Smooth muscle cell (in vitro differentiated cells): ENCODE data around the gene LGR5. TPM values are rescaled to one million over a fixed set of nuclear protein-coding genes. Genes with fewer than 3 reads are reported as not detected.

ENCODE experiments used
- DNase-seq: peaks from one replicate; lab custom pipeline; 2025; ENCODE audit not compliant: unreplicated experiment; lab: John Stamatoyannopoulos, UW
- H2AFZ ChIP-seq: fragments of 200-600 bp; sonication (generic); 2 replicates; pipeline ENCODE4 v1.6.0; 2016; ENCODE audit warnings: antibody characterized with exemption, low read depth, mild to moderate bottlenecking
- H3F3A ChIP-seq: fragments of 200-600 bp; sonication (generic); 2 replicates; pipeline ENCODE4 v1.6.0; 2017; ENCODE audit warnings: antibody characterized with exemption, low read depth
- H3K27ac ChIP-seq: fragments of 200-600 bp; sonication (generic); 2 replicates; pipeline ENCODE4 v1.5.1; 2016; ENCODE audit warnings: low read depth, mild to moderate bottlenecking
- H3K27me3 ChIP-seq: fragments of 200-600 bp; sonication (generic); 2 replicates; pipeline ENCODE4 v1.6.1; 2016; ENCODE audit warnings: low read depth, mild to moderate bottlenecking
- H3K36me3 ChIP-seq: fragments of 200-600 bp; sonication (generic); 2 replicates; pipeline ENCODE4 v1.5.1; 2016; ENCODE audit warnings: low read depth
- H3K4me1 ChIP-seq: fragments of 200-600 bp; sonication (generic); 2 replicates; pipeline ENCODE4 v1.5.1; 2016; ENCODE audit warnings: low read depth
- H3K4me2 ChIP-seq: fragments of 200-600 bp; sonication (generic); 2 replicates; pipeline ENCODE4 v1.6.0; 2016; ENCODE audit warnings: mild to moderate bottlenecking
- H3K4me3 ChIP-seq: fragments of 200-600 bp; sonication (generic); 2 replicates; pipeline ENCODE4 v1.5.1; 2016; ENCODE audit warnings: mild to moderate bottlenecking
- H3K79me2 ChIP-seq: fragments of 200-600 bp; sonication (generic); 2 replicates; pipeline ENCODE4 v1.6.0; 2016; ENCODE audit warnings: low read depth, mild to moderate bottlenecking
- H3K9ac ChIP-seq: fragments of 200-600 bp; sonication (generic); 2 replicates; pipeline ENCODE4 v1.6.0; 2016; ENCODE audit warnings: low read depth
- H3K9me3 ChIP-seq: fragments of 200-600 bp; sonication (generic); replicated peaks from 2 replicates; pipeline ENCODE4 v1.5.1; 2016; ENCODE audit warnings: low read depth
- H4K20me1 ChIP-seq: fragments of 200-600 bp; sonication (generic); 2 replicates; pipeline ENCODE4 v1.6.0; 2016; ENCODE audit warnings: low read depth
- CTCF ChIP-seq: fragments of 200-600 bp; sonication (generic); IDR thresholded peaks from 2 replicates; pipeline ENCODE4 v1.5.1; 2017; ENCODE audit warnings: borderline replicate concordance, mild to moderate bottlenecking, antibody characterized with exemption; ENCODE audit not compliant: insufficient read depth, poor library complexity, severe bottlenecking
- WGBS: methylation state at CpG from one replicate; pipeline ENCODE4 v1.1.7; 2016; ENCODE audit warnings: low lambda C conversion rate; 5-methylcytosine and 5-hydroxymethylcytosine counted together
- polyA plus RNA-seq: library from polyadenylated mRNA; unstranded; fragments of >200 nt; fragmentation: Nextera tagmentation; extraction: Ambion mirVana; gene quantifications from 2 replicates; pipeline ENCODE4 v1.2.1, GENCODE V29; 2016
- total RNA-seq: library from RNA; depleted of rRNA; stranded (reverse); fragments of >200 nt; gene quantifications from 2 replicates; pipeline ENCODE4 v1.2.3, GENCODE V29; 2014

LGR5 gene
- total and polyA plus RNA-seq, 2 experiments from 2014 or later, result 0.30 to 0.54 TPM

- TF ChIP-seq CTCF, result no peak
- Histone ChIP-seq H3K4me3 (no peak overlapping the region), H3K27ac (no peak overlapping the region), H3K9me3 (no peaks in the 10 kb centered on the region), H3K9ac (no peak overlapping the region), H3K4me1 (no peaks in the 10 kb centered on the region), H3K79me2 (no peaks in the 10 kb centered on the region), H3K4me2 (no peak overlapping the region), H2AFZ (no peak overlapping the region), H3K36me3 (no peaks in the 10 kb centered on the region), H3K27me3 (no peaks in the 10 kb centered on the region), H4K20me1 (peaks cover 7% of the 10 kb centered on the region), H3F3A (peaks cover 5% of the 10 kb centered on the region)
- no peak for DNase-seq
- 90% methylated on average over 10 of the region's 10 CpGs for WGBS
Observed at GRCh38 chr12:71602761-71603577, 163.4 kb downstream of the LGR5 start.

GRCh38 chr12:71605039-71605438 is 165.4 kb downstream of the LGR5 start:
- TF ChIP-seq CTCF, result no peak
- H4K20me1 ChIP-seq, result peaks cover 19% of the 10 kb centered on the region
- no peak overlapping the region for H2AFZ ChIP-seq
- WGBS, result 96% methylated on average over 3 of the region's 3 CpGs
- H3K27ac ChIP-seq, result no peak overlapping the region
- H3F3A ChIP-seq, result peaks cover 5% of the 10 kb centered on the region
- no peak overlapping the region for H3K9ac ChIP-seq
- H3K79me2 ChIP-seq, result no peaks in the 10 kb centered on the region
- H3K9me3 ChIP-seq, result no peaks in the 10 kb centered on the region
- H3K27me3 ChIP-seq, result no peaks in the 10 kb centered on the region
- no peak overlapping the region for H3K4me3 ChIP-seq
- no peak overlapping the region for H3K4me2 ChIP-seq
- no peaks in the 10 kb centered on the region for H3K4me1 ChIP-seq
- no peak for DNase-seq
- H3K36me3 ChIP-seq, result peaks cover 16% of the 10 kb centered on the region

GRCh38 chr12:71607494-71608330 is 168.1 kb downstream of the LGR5 start:
- peaks cover 13% of the 10 kb centered on the region for H3F3A ChIP-seq
- H4K20me1 ChIP-seq, result peaks cover 23% of the 10 kb centered on the region
- no peak overlapping the region for H3K4me2 ChIP-seq
- no peak overlapping the region for H3K4me3 ChIP-seq
- no peak for DNase-seq
- H3K79me2 ChIP-seq, result no peaks in the 10 kb centered on the region
- H3K27me3 ChIP-seq, result no peaks in the 10 kb centered on the region
- no peak overlapping the region for H2AFZ ChIP-seq
- no peaks in the 10 kb centered on the region for H3K4me1 ChIP-seq
- no peak overlapping the region for H3K27ac ChIP-seq
- H3K9me3 ChIP-seq, result no peaks in the 10 kb centered on the region
- TF ChIP-seq CTCF, result no peak
- peaks cover 36% of the 10 kb centered on the region for H3K36me3 ChIP-seq
- H3K9ac ChIP-seq, result no peak overlapping the region
- 94% methylated on average over 4 of the region's 4 CpGs for WGBS
